ENCODE measurements around the gene TOX2. TPM values are rescaled to one million over a fixed set of nuclear protein-coding genes. Genes with fewer than 3 reads are reported as not detected.

Gene TOX2
- total and polyA plus RNA-seq, 2 donors from 2014 or later: 4.7 to 5.9 TPM

GRCh38 chr20:43988451-43988850, 73.8 kb downstream of the TOX2 start:
- FAIRE-seq (no peak), DNase-seq (no peak)
- Histone ChIP-seq H3K27ac (ENCODE audit: low read depth in 2 of 2, low read length in 2 of 2) (no peak overlapping the region), H3K4me1 (ENCODE audit: control insufficient read depth in 2 of 3, insufficient read depth in 2 of 3, low read depth in 1 of 3, low read length in 3 of 3) (no peaks in the 10 kb centered on the region), H3K36me3 (ENCODE audit: control insufficient read depth in 2 of 3, insufficient read depth in 3 of 3, low read length in 3 of 3) (no peaks in the 10 kb centered on the region), H3K9ac (ENCODE audit: low read length in 3 of 3) (no peak overlapping the region), H3K27me3 (ENCODE audit: control insufficient read depth, insufficient read depth, low read length) (no peaks in the 10 kb centered on the region), H3K9me3 (ENCODE audit: control insufficient read depth in 2 of 3, insufficient read depth in 1 of 3, low read length in 3 of 3) (peaks cover 0 to 3% (median 0%) of the 10 kb centered on the region in 3 donors), H3K4me3 (ENCODE audit: low read length in 3 of 3) (no peak overlapping the region)
- intact Hi-C loops (cut with DNase I): no loop called here
- no peak for TF ChIP-seq CTCF (IDR thresholded peaks at IDR 0.05; ENCODE audit: borderline replicate concordance, extremely low read depth, insufficient read depth)

- Histone ChIP-seq H3K27me3 (ENCODE audit: control insufficient read depth, insufficient read depth, low read length) (no peaks in the 10 kb centered on the region), H3K9ac (ENCODE audit: low read length in 3 of 3) (no peak overlapping the region), H3K27ac (ENCODE audit: low read depth in 2 of 2, low read length in 2 of 2) (no peak overlapping the region), H3K4me3 (ENCODE audit: low read length in 3 of 3) (no peak overlapping the region), H3K9me3 (ENCODE audit: control insufficient read depth in 2 of 3, insufficient read depth in 1 of 3, low read length in 3 of 3) (peaks cover 0 to 3% (median 0%) of the 10 kb centered on the region in 3 donors), H3K4me1 (ENCODE audit: control insufficient read depth in 2 of 3, insufficient read depth in 2 of 3, low read depth in 1 of 3, low read length in 3 of 3) (no peaks in the 10 kb centered on the region), H3K36me3 (ENCODE audit: control insufficient read depth in 2 of 3, insufficient read depth in 3 of 3, low read length in 3 of 3) (no peaks in the 10 kb centered on the region)
- intact Hi-C loops (cut with DNase I): no loop called here
- no peak for TF ChIP-seq CTCF (IDR thresholded peaks at IDR 0.05; ENCODE audit: borderline replicate concordance, extremely low read depth, insufficient read depth)
- FAIRE-seq: no peak
- DNase-seq: no peak
These were observed 74.2 kb downstream of the TOX2 start for GRCh38 chr20:43988867-43989266.

- no peaks in the 10 kb centered on the region for H3K27me3 ChIP-seq (ENCODE audit: control insufficient read depth, insufficient read depth, low read length)
- peaks cover 0 to 3% (median 0%) of the 10 kb centered on the region in 3 donors for H3K9me3 ChIP-seq (ENCODE audit: control insufficient read depth in 2 of 3, insufficient read depth in 1 of 3, low read length in 3 of 3)
- intact Hi-C loops (cut with DNase I): no loop called here
- no peak overlapping the region for H3K27ac ChIP-seq (ENCODE audit: low read depth in 2 of 2, low read length in 2 of 2)
- TF ChIP-seq CTCF (IDR thresholded peaks at IDR 0.05; ENCODE audit: borderline replicate concordance, extremely low read depth, insufficient read depth): no peak
- H3K36me3 ChIP-seq (ENCODE audit: control insufficient read depth in 2 of 3, insufficient read depth in 3 of 3, low read length in 3 of 3): no peaks in the 10 kb centered on the region
- H3K4me1 ChIP-seq (ENCODE audit: control insufficient read depth in 2 of 3, insufficient read depth in 2 of 3, low read depth in 1 of 3, low read length in 3 of 3): no peaks in the 10 kb centered on the region
- H3K9ac ChIP-seq (ENCODE audit: low read length in 3 of 3): no peak overlapping the region
- DNase-seq (no peak), FAIRE-seq (no peak)
- no peak overlapping the region for H3K4me3 ChIP-seq (ENCODE audit: low read length in 3 of 3)
These were observed 76.6 kb downstream of the TOX2 start for GRCh38 chr20:43991261-43991660.

- intact Hi-C loops (cut with DNase I): no loop called here
- FAIRE-seq (no peak), DNase-seq (no peak)
- no peak overlapping the region for H3K9ac ChIP-seq (ENCODE audit: low read length in 3 of 3)
- no peak overlapping the region for H3K27ac ChIP-seq (ENCODE audit: low read depth in 2 of 2, low read length in 2 of 2)
- H3K9me3 ChIP-seq (ENCODE audit: control insufficient read depth in 2 of 3, insufficient read depth in 1 of 3, low read length in 3 of 3): peaks cover 0 to 3% (median 0%) of the 10 kb centered on the region in 3 donors
- no peak overlapping the region for H3K4me3 ChIP-seq (ENCODE audit: low read length in 3 of 3)
- H3K4me1 ChIP-seq (ENCODE audit: control insufficient read depth in 2 of 3, insufficient read depth in 2 of 3, low read depth in 1 of 3, low read length in 3 of 3): no peaks in the 10 kb centered on the region
- H3K36me3 ChIP-seq (ENCODE audit: control insufficient read depth in 2 of 3, insufficient read depth in 3 of 3, low read length in 3 of 3): no peaks in the 10 kb centered on the region
- no peak for TF ChIP-seq CTCF (IDR thresholded peaks at IDR 0.05; ENCODE audit: borderline replicate concordance, extremely low read depth, insufficient read depth)
- H3K27me3 ChIP-seq (ENCODE audit: control insufficient read depth, insufficient read depth, low read length): no peaks in the 10 kb centered on the region
These were observed 77.3 kb downstream of the TOX2 start for GRCh38 chr20:43991982-43992381.
